ENCODE results near the gene SYNGAP1.

Gene SYNGAP1

GRCh38 chr6:33405386-33405940, 14.4 kb upstream of the SYNGAP1 start:
- no peak for DNase-seq

- DNase-seq = no peak
These were observed 13.7 kb upstream of the SYNGAP1 start for GRCh38 chr6:33406126-33406525.

GRCh38 chr6:33407132-33407718, 12.6 kb upstream of the SYNGAP1 start:
- DNase-seq = peak; percentile 53

GRCh38 chr6:33410050-33410710, 9.7 kb upstream of the SYNGAP1 start:
- DNase-seq = peak; percentile 99

- peak; percentile 93 for DNase-seq
These were observed 8.9 kb upstream of the SYNGAP1 start, which contains the start of gene PHF1 for GRCh38 chr6:33410711-33411631. TSS of gene PHF1 (plus strand) at chr6:33411014. CDS start at chr6:33412264, 1,250 bp downstream.

GRCh38 chr6:33411632-33412005, 8.2 kb upstream of the SYNGAP1 start:
- DNase-seq = peak; percentile 40

- DNase-seq = no peak
These were observed 7.5 kb upstream of the SYNGAP1 start for GRCh38 chr6:33412140-33413009.

- DNase-seq = no peak
These were observed 6.4 kb upstream of the SYNGAP1 start for GRCh38 chr6:33413241-33414120.

- DNase-seq = peak; percentile 43
These were observed 5.1 kb upstream of the SYNGAP1 start for GRCh38 chr6:33414592-33415271.

- no peak for DNase-seq
These were observed 4.0 kb upstream of the SYNGAP1 start for GRCh38 chr6:33415831-33416230.

GRCh38 chr6:33416386-33417127, 3.3 kb upstream of the SYNGAP1 start:
- DNase-seq = no peak

- DNase-seq = peak; percentile 68
These were observed 2.5 kb upstream of the SYNGAP1 start for GRCh38 chr6:33417128-33417902.

- DNase-seq = peak; percentile 100
These were observed 1.8 kb upstream of the SYNGAP1 start, which contains the start of gene CUTA for GRCh38 chr6:33417903-33418689. TSS of gene CUTA (minus strand) at chr6:33418107. CDS start at chr6:33418000, 107 bp downstream.

GRCh38 chr6:33418690-33419291, 1.1 kb upstream of the SYNGAP1 start:
- DNase-seq = peak; percentile 49

- DNase-seq = peak; percentile 22
These were observed 852 bp downstream of the SYNGAP1 start for GRCh38 chr6:33420491-33421343.

GRCh38 chr6:33421344-33421643, 1.4 kb downstream of the SYNGAP1 start:
- no peak for DNase-seq

- no peak for DNase-seq
These were observed 3.9 kb downstream of the SYNGAP1 start for GRCh38 chr6:33423777-33424176.

Data from DMS53 (cell line).